HCT116 (cell line): ENCODE measurements around the gene MYLK2. TPM values are rescaled to one million over a fixed set of nuclear protein-coding genes. Genes with fewer than 3 reads are reported as not detected.

Experiments used
- ATAC-seq: fragments of 200-7000 bp; cut with Tn5 transposase; 2 replicates; pipeline ENCODE4 v1.9.1; 2020; ENCODE audit warnings: mild to moderate bottlenecking, moderate library complexity
- BruUV-seq: library from RNA; stranded (reverse); fragments of 400-500 nt; replicated peaks from 2 replicates; lab custom pipeline; 2021; lab: Mats Ljungman, UMichigan
- CTCF ChIA-PET: fragments of 300-600 bp; sonication (Branson Sonifier 250); formaldehyde crosslinking; loops from one replicate; lab custom pipeline; 2021; ENCODE audit warnings: antibody characterized with exemption; lab: Charles Lee
- POLR2A ChIA-PET: fragments of 300-600, 350-600 bp; sonication (Branson Sonifier 250); formaldehyde crosslinking; loops from one replicate; lab custom pipeline; 2021; ENCODE audit warnings: antibody characterized with exemption; lab: Charles Lee
- RAD21 ChIA-PET, 2 experiments: fragments of 300-600 bp; sonication (Branson Sonifier 250); formaldehyde crosslinking; loops; one replicate each; lab custom pipeline; 2023; ENCODE audit warnings: low total read pairs in 2 of 2; ENCODE audit not compliant: uncharacterized antibody in 2 of 2, unreplicated experiment in 2 of 2, low non-redundant PET in 1 of 2; lab: Charles Lee
- DNase-seq: peaks from one replicate; pipeline ENCODE4 v3.0.0-alpha.2; 2010; ENCODE audit warnings: low read depth, low spot score
- H2AFZ ChIP-seq: fragments of 200-600 bp; shearing (Covaris generic), sonication (generic); 2 replicates; pipeline ENCODE4 v1.6.1; 2017; ENCODE audit warnings: low read depth, mixed run types, mixed read lengths, antibody characterized with exemption, low read length; ENCODE audit not compliant: poor library complexity, severe bottlenecking
- H3K27ac ChIP-seq: 2 replicates; pipeline ENCODE4 v1.5.1; 2012; ENCODE audit warnings: low read depth, low read length
- H3K27me3 ChIP-seq: fragments of 200-600 bp; sonication (generic); 2 replicates; pipeline ENCODE4 v1.6.1; 2016; ENCODE audit warnings: mixed run types, low read length, mixed read lengths; ENCODE audit not compliant: insufficient read depth
- H3K36me3 ChIP-seq, 2 experiments: fragments of 200-500 bp in 1 of 2; fragments of 200-600 bp in 1 of 2; sonication (Bioruptor generic) in 1 of 2; sonication (generic) in 1 of 2; 2 replicates each; pipeline versions ENCODE4 v1.5.1 to v1.6.1; 2014 to 2016; ENCODE audit warnings: low read length in 2 of 2, inconsistent platforms in 1 of 2, mixed read lengths in 1 of 2, mixed run types in 1 of 2; ENCODE audit not compliant: insufficient read depth in 2 of 2, control insufficient read depth in 1 of 2
- H3K4me1 ChIP-seq, 2 experiments: fragments of 200-600 bp in 1 of 2; sonication (generic) in 1 of 2; 2 replicates each; pipeline versions ENCODE4 v1.5.1 to v1.6.1; 2012 to 2017; ENCODE audit warnings: low read length in 2 of 2, inconsistent platforms in 1 of 2, mild to moderate bottlenecking in 1 of 2, mixed read lengths in 1 of 2, mixed run types in 1 of 2, moderate library complexity in 1 of 2; ENCODE audit not compliant: insufficient read depth in 2 of 2, control insufficient read depth in 1 of 2
- H3K4me2 ChIP-seq: fragments of 200-600 bp; sonication (generic); 2 replicates; pipeline ENCODE4 v1.6.1; 2017; ENCODE audit warnings: mixed run types, low read length, mixed read lengths
- H3K4me3 ChIP-seq, 2 experiments: fragments of 200-600 bp in 1 of 2; sonication (generic) in 1 of 2; replicated peaks in 1 of 2; 2 replicates each; pipeline ENCODE4 v1.5.1; 2011 to 2016; ENCODE audit warnings: low read length in 2 of 2, control low read depth in 1 of 2, low read depth in 1 of 2, mild to moderate bottlenecking in 1 of 2, mixed read lengths in 1 of 2, mixed run types in 1 of 2
- H3K79me2 ChIP-seq: fragments of 200-600 bp; sonication (generic); 2 replicates; pipeline ENCODE4 v1.6.1; 2017; ENCODE audit warnings: mild to moderate bottlenecking, mixed run types, low read length, moderate library complexity, mixed read lengths; ENCODE audit not compliant: insufficient read depth
- H3K9ac ChIP-seq: fragments of 200-600 bp; sonication (generic); 2 replicates; pipeline ENCODE4 v1.6.1; 2016; ENCODE audit warnings: low read length, mixed read lengths
- H3K9me2 ChIP-seq: fragments of 200-600 bp; sonication (generic), shearing (Covaris generic); 2 replicates; pipeline ENCODE4 v1.6.1; 2017; ENCODE audit warnings: mixed run types, mild to moderate bottlenecking, moderate library complexity; ENCODE audit not compliant: insufficient read depth
- H3K9me3 ChIP-seq, 2 experiments: fragments of 200-500 bp in 1 of 2; fragments of 200-600 bp in 1 of 2; sonication (Bioruptor generic) in 1 of 2; sonication (generic) in 1 of 2; 2 replicates each; pipeline ENCODE4 v1.6.1; 2014 to 2017; ENCODE audit warnings: low read length in 2 of 2, mixed read lengths in 2 of 2, inconsistent platforms in 1 of 2, low read depth in 1 of 2, mild to moderate bottlenecking in 1 of 2, mixed run types in 1 of 2, moderate library complexity in 1 of 2; ENCODE audit not compliant: control insufficient read depth in 1 of 2, insufficient read depth in 1 of 2
- H4K20me1 ChIP-seq: fragments of 200-600 bp; sonication (generic), shearing (Covaris generic); 2 replicates; pipeline ENCODE4 v1.6.1; 2017; ENCODE audit warnings: mixed run types, mild to moderate bottlenecking, moderate library complexity; ENCODE audit not compliant: insufficient read depth
- ATF3 ChIP-seq: IDR thresholded peaks from 2 replicates; pipeline ENCODE4 v1.6.1; 2012
- CTCF ChIP-seq, 3 experiments: fragments of 200-600 bp in 1 of 3; sonication (generic) in 1 of 3; IDR thresholded peaks in 2 of 3; conservative IDR thresholded peaks in 1 of 3; 2 replicates each; pipeline ENCODE4 v1.5.1; 2012 to 2017; ENCODE audit warnings: low read depth in 2 of 3, low read length in 2 of 3, antibody characterized with exemption in 1 of 3, borderline replicate concordance in 1 of 3, control low read depth in 1 of 3, mild to moderate bottlenecking in 1 of 3, mixed read lengths in 1 of 3, mixed run types in 1 of 3, moderate library complexity in 1 of 3; ENCODE audit not compliant: insufficient read depth in 1 of 3
- EGR1 ChIP-seq: IDR thresholded peaks from 2 replicates; pipeline ENCODE4 v1.6.1; 2012; ENCODE audit warnings: low read depth
- ELF1 ChIP-seq: IDR thresholded peaks from 2 replicates; pipeline ENCODE4 v1.6.1; 2012; ENCODE audit warnings: low read depth, borderline replicate concordance
- FOSL1 ChIP-seq: IDR thresholded peaks from 2 replicates; pipeline ENCODE4 v1.6.1; 2012; ENCODE audit warnings: low read depth
- POLR2A ChIP-seq: IDR thresholded peaks from 2 replicates; pipeline ENCODE4 v1.7.0; 2011; ENCODE audit warnings: borderline replicate concordance; ENCODE audit not compliant: insufficient read depth, insufficient read length; ENCODE audit errors: extremely low read depth
- SP1 ChIP-seq: IDR thresholded peaks from 2 replicates; pipeline ENCODE4 v1.6.1; 2012; ENCODE audit warnings: low read depth
- YY1 ChIP-seq: IDR thresholded peaks from 2 replicates; pipeline ENCODE4 v1.6.1; 2011; ENCODE audit warnings: low read length, low read depth, moderate library complexity, mild to moderate bottlenecking; ENCODE audit not compliant: insufficient replicate concordance; ENCODE audit errors: extremely low read depth
- ZNF274 ChIP-seq: fragments of 200-500 bp; sonication (Bioruptor generic); IDR thresholded peaks from 2 replicates; pipeline ENCODE4 v1.6.1; 2014; ENCODE audit warnings: mild to moderate bottlenecking, low read depth, low read length, inconsistent platforms
- intact Hi-C: fragments of 100-400 bp; cut with micrococcal nuclease; formaldehyde crosslinking; loops from 2 replicates; pipeline ENCODE4 v1.10.0; 2022
- total RNA-seq: library from RNA; stranded (reverse); gene quantifications from one replicate; pipeline ENCODE4 v1.2.1, GENCODE V29; 2021; ENCODE audit not compliant: unreplicated experiment

MYLK2 gene
- total RNA-seq, 1 experiment from 2014 or later, result 0.34 TPM

GRCh38 chr20:31769681-31770080 is 49.5 kb upstream of the MYLK2 start:
- POLR2A ChIA-PET, result no interaction called here
- RAD21 ChIA-PET, result no interaction called here
- CTCF ChIA-PET, result no interaction called here

GRCh38 chr20:31770243-31770642 is 48.9 kb upstream of the MYLK2 start:
- intact Hi-C loops, result no loop called here

More at GRCh38 chr20:31769681-31770080, 49.5 kb upstream of the MYLK2 start:
- H3K27ac ChIP-seq, result no peak overlapping the region
- H3K9me2 ChIP-seq, result no peaks in the 10 kb centered on the region
- H4K20me1 ChIP-seq, result peaks cover 7% of the 10 kb centered on the region
- peaks cover 44 to 49% of the 10 kb centered on the region in 2 experiments for H3K36me3 ChIP-seq
- TF ChIP-seq POLR2A (no peak), ATF3 (no peak), SP1 (no peak), ZNF274 (no peak)
- H2AFZ ChIP-seq, result no peak overlapping the region
- H3K79me2 ChIP-seq, result peaks cover 96% of the 10 kb centered on the region
- no peaks in the 10 kb centered on the region for H3K27me3 ChIP-seq
- ATAC-seq (no peak), DNase-seq (no peak)
- H3K9me3 ChIP-seq, result no peaks in the 10 kb centered on the region
- no TSS peak for BruUV-seq
- H3K4me1 ChIP-seq, result no peaks in the 10 kb centered on the region
- no peak overlapping the region for H3K9ac ChIP-seq
- H3K4me3 ChIP-seq, result no peak overlapping the region
- H3K4me2 ChIP-seq, result no peak overlapping the region
- intact Hi-C loops, result no loop called here

More at GRCh38 chr20:31770243-31770642, 48.9 kb upstream of the MYLK2 start:
- DNase-seq (no peak), ATAC-seq (no peak)
- H3K9me3 ChIP-seq, result no peaks in the 10 kb centered on the region
- H4K20me1 ChIP-seq, result peaks cover 7% of the 10 kb centered on the region
- H3K4me1 ChIP-seq, result no peaks in the 10 kb centered on the region
- ChIA-PET POLR2A (interaction anchor here (0.5 kb wide), 1 partner anchor 1087 kb away, joined by 3 read pairs; no protein-coding TSS in a partner anchor), RAD21 (no interaction called here), CTCF (no interaction called here)
- TF ChIP-seq CTCF (IDR thresholded peaks at IDR 0.05 in 2 of 3, conservative IDR thresholded peaks at IDR 0.05 in 1 of 3; ENCODE audit: borderline replicate concordance in 1 of 3, insufficient read depth in 1 of 3, low read depth in 2 of 3, low read length in 2 of 3) (no peak), ELF1 (no peak), EGR1 (no peak), YY1 (no peak), FOSL1 (no peak)
- H3K36me3 ChIP-seq, result peaks cover 43 to 46% of the 10 kb centered on the region in 2 experiments
- H3K9ac ChIP-seq, result no peak overlapping the region
- peaks cover 95% of the 10 kb centered on the region for H3K79me2 ChIP-seq
- no peak overlapping the region for H2AFZ ChIP-seq
- no TSS peak for BruUV-seq
- no peak overlapping the region for H3K27ac ChIP-seq
- no peak overlapping the region for H3K4me3 ChIP-seq
- no peaks in the 10 kb centered on the region for H3K9me2 ChIP-seq
- no peak overlapping the region for H3K4me2 ChIP-seq
- no peaks in the 10 kb centered on the region for H3K27me3 ChIP-seq
